H1 (cell line): ENCODE measurements around the gene ASTN1. TPM values are rescaled to one million over a fixed set of nuclear protein-coding genes. Genes with fewer than 3 reads are reported as not detected.

Source experiments
- CTCF ChIA-PET: fragments of 300-600 bp; sonication (Branson Sonifier 250); formaldehyde crosslinking; loops from one replicate; lab custom pipeline; 2021; ENCODE audit not compliant: partially characterized antibody; lab: Charles Lee
- POLR2A ChIA-PET: fragments of 300-600 bp; sonication (Branson Sonifier 250); formaldehyde crosslinking; loops from one replicate; lab custom pipeline; 2021; ENCODE audit warnings: inconsistent platforms; ENCODE audit not compliant: partially characterized antibody; lab: Charles Lee
- DNase-seq, 2 experiments: peaks; one replicate each; pipeline versions ENCODE4 v3.0.0 to v3.0.0-alpha.2; 2010 to 2022; ENCODE audit warnings: low spot score in 2 of 2, low read depth in 1 of 2, mixed read lengths in 1 of 2
- FAIRE-seq: peaks from 2 replicates; lab custom pipeline; 2011; peaks lifted over from hg19 to GRCh38; lab: Jason Lieb, UNC
- H2AFZ ChIP-seq: 2 replicates; pipeline ENCODE4 v1.8.1; 2012; ENCODE audit warnings: low read length, inconsistent platforms
- H2AK5ac ChIP-seq: 2 replicates; pipeline ENCODE4 v1.6.1; 2013; ENCODE audit warnings: low read depth, low read length
- H2BK120ac ChIP-seq: replicated peaks from 2 replicates; pipeline ENCODE3; 2013; ENCODE audit warnings: low read depth, low read length, inconsistent platforms
- H2BK12ac ChIP-seq: 2 replicates; pipeline ENCODE4 v1.6.1; 2013; ENCODE audit warnings: low read depth, low read length
- H2BK15ac ChIP-seq: 2 replicates; pipeline ENCODE4 v1.6.1; 2013; ENCODE audit warnings: low read length
- H2BK20ac ChIP-seq: 2 replicates; pipeline ENCODE4 v1.6.1; 2013; ENCODE audit warnings: low read length
- H2BK5ac ChIP-seq: 2 replicates; pipeline ENCODE4 v1.6.1; 2013; ENCODE audit warnings: low read depth, low read length
- H3K14ac ChIP-seq: 2 replicates; pipeline ENCODE4 v1.6.1; 2013; ENCODE audit warnings: inconsistent platforms; ENCODE audit not compliant: insufficient read length
- H3K18ac ChIP-seq: 2 replicates; pipeline ENCODE4 v1.6.1; 2013; ENCODE audit warnings: low read length; ENCODE audit errors: extremely low read depth
- H3K23ac ChIP-seq: 2 replicates; pipeline ENCODE4 v1.6.1; 2013; ENCODE audit warnings: inconsistent platforms; ENCODE audit not compliant: insufficient read length
- H3K23me2 ChIP-seq: 2 replicates; pipeline ENCODE4 v1.6.1; 2013; ENCODE audit warnings: low read depth, low read length
- H3K27ac ChIP-seq: 2 replicates; pipeline ENCODE4 v1.6.1; 2011; ENCODE audit warnings: low read depth, low read length, inconsistent platforms
- H3K27me3 ChIP-seq, 4 experiments: replicated peaks in 1 of 4; 1 replicate in 1 of 4; 2 replicates in 3 of 4; pipeline versions ENCODE4 v1.6.1 to v1.8.1; 2011 to 2013; ENCODE audit warnings: low read length in 3 of 4, mild to moderate bottlenecking in 3 of 4, inconsistent platforms in 2 of 4, mixed read lengths in 2 of 4, moderate library complexity in 1 of 4; ENCODE audit not compliant: control insufficient read depth in 3 of 4, insufficient read depth in 3 of 4; ENCODE audit errors: extremely low read depth in 1 of 4
- H3K36me3 ChIP-seq, 4 experiments: 2 replicates each; pipeline versions ENCODE4 v1.6.1 to v1.8.1; 2011 to 2013; ENCODE audit warnings: mild to moderate bottlenecking in 4 of 4, low read length in 3 of 4, moderate library complexity in 2 of 4, control low read depth in 1 of 4, inconsistent platforms in 1 of 4; ENCODE audit not compliant: insufficient read depth in 4 of 4, control insufficient read depth in 2 of 4
- H3K4ac ChIP-seq: replicated peaks from 2 replicates; pipeline ENCODE3; 2013; ENCODE audit warnings: low read length, low read depth, mixed read lengths, inconsistent platforms; ENCODE audit not compliant: insufficient read length
- H3K4me1 ChIP-seq, 4 experiments: replicated peaks in 1 of 4; 1 replicate in 1 of 4; 2 replicates in 3 of 4; pipeline versions ENCODE4 v1.6.1 to v1.8.1; 2011 to 2013; ENCODE audit warnings: low read length in 3 of 4, inconsistent platforms in 2 of 4, mixed read lengths in 1 of 4; ENCODE audit not compliant: insufficient read depth in 4 of 4, control insufficient read depth in 3 of 4
- H3K4me2 ChIP-seq, 2 experiments: 2 replicates each; pipeline versions ENCODE4 v1.6.1 to v1.8.1; 2011 to 2013; ENCODE audit warnings: low read depth in 2 of 2, low read length in 2 of 2, control low read depth in 1 of 2, inconsistent platforms in 1 of 2, mild to moderate bottlenecking in 1 of 2; ENCODE audit not compliant: insufficient read depth in 1 of 2
- H3K4me3 ChIP-seq, 4 experiments: fragments of 200-600, 300-600 bp in 1 of 4; sonication (generic), shearing (Covaris generic), sonication (Bioruptor Twin) in 1 of 4; 2 replicates each; pipeline versions ENCODE4 v1.5.1 to v1.8.1; 2011 to 2016; ENCODE audit warnings: low read length in 4 of 4, low read depth in 3 of 4, control low read depth in 2 of 4, inconsistent platforms in 2 of 4, mild to moderate bottlenecking in 2 of 4, mixed read lengths in 1 of 4, moderate library complexity in 1 of 4; ENCODE audit not compliant: insufficient read depth in 2 of 4; ENCODE audit errors: extremely low read depth in 1 of 4
- H3K56ac ChIP-seq: replicated peaks from 2 replicates; pipeline ENCODE3; 2013; ENCODE audit warnings: low read depth, mild to moderate bottlenecking, mixed read lengths, low read length, inconsistent platforms; ENCODE audit not compliant: insufficient read length
- H3K79me1 ChIP-seq: 2 replicates; pipeline ENCODE4 v1.6.1; 2013; ENCODE audit warnings: low read depth, low read length, control low read depth
- H3K79me2 ChIP-seq, 2 experiments: 2 replicates each; pipeline versions ENCODE4 v1.6.1 to v1.8.1; 2012 to 2013; ENCODE audit warnings: low read length in 2 of 2, mild to moderate bottlenecking in 2 of 2, inconsistent platforms in 1 of 2; ENCODE audit not compliant: insufficient read depth in 2 of 2, control insufficient read depth in 1 of 2
- H3K9ac ChIP-seq, 4 experiments: replicated peaks in 1 of 4; 1 replicate in 1 of 4; 2 replicates in 3 of 4; pipeline versions ENCODE4 v1.6.1 to v1.8.1; 2011 to 2013; ENCODE audit warnings: low read depth in 3 of 4, low read length in 3 of 4, control low read depth in 2 of 4, mild to moderate bottlenecking in 2 of 4, moderate library complexity in 2 of 4, inconsistent platforms in 1 of 4; ENCODE audit errors: extremely low read depth in 1 of 4
- H3K9me3 ChIP-seq, 2 experiments: 2 replicates each; pipeline versions ENCODE4 v1.6.1 to v1.8.1; 2012 to 2013; ENCODE audit warnings: mild to moderate bottlenecking in 2 of 2, moderate library complexity in 2 of 2, control low read depth in 1 of 2, inconsistent platforms in 1 of 2, low read depth in 1 of 2, low read length in 1 of 2, mixed read lengths in 1 of 2; ENCODE audit not compliant: insufficient read depth in 2 of 2
- H4K20me1 ChIP-seq, 2 experiments: replicated peaks in 1 of 2; 2 replicates each; pipeline versions ENCODE3 to v1.8.1; 2011 to 2013; ENCODE audit warnings: inconsistent platforms in 2 of 2, low read length in 2 of 2, mild to moderate bottlenecking in 1 of 2; ENCODE audit not compliant: insufficient read depth in 2 of 2, control insufficient read depth in 1 of 2
- H4K5ac ChIP-seq: 2 replicates; pipeline ENCODE4 v1.6.1; 2013; ENCODE audit warnings: low read length, low read depth, mixed read lengths, inconsistent platforms; ENCODE audit not compliant: insufficient read length
- H4K8ac ChIP-seq: 2 replicates; pipeline ENCODE4 v1.8.0; 2013; ENCODE audit warnings: mild to moderate bottlenecking, moderate library complexity, low read length, inconsistent platforms; ENCODE audit not compliant: insufficient read depth; ENCODE audit errors: extremely low read depth
- H4K91ac ChIP-seq: replicated peaks from 2 replicates; pipeline ENCODE3; 2013; ENCODE audit warnings: low read length, mixed read lengths, inconsistent platforms; ENCODE audit not compliant: insufficient read length
- E2F6 ChIP-seq: IDR thresholded peaks from 2 replicates; pipeline ENCODE4 v1.6.1; 2012; ENCODE audit warnings: inconsistent platforms
- MAFK ChIP-seq: IDR thresholded peaks from 2 replicates; pipeline ENCODE4 v1.6.1; 2012; ENCODE audit warnings: low read depth, mild to moderate bottlenecking, improper control_type of control experiment, low read length
- PHF8 ChIP-seq: fragments of 200-600 bp; sonication (generic); conservative IDR thresholded peaks from 2 replicates; pipeline ENCODE4 v1.7.1; 2012; ENCODE audit warnings: low read depth, mild to moderate bottlenecking, inconsistent platforms, low read length, moderate library complexity
- RBBP5 ChIP-seq: IDR thresholded peaks from 2 replicates; pipeline ENCODE4 v1.7.1; 2012; ENCODE audit warnings: low read depth, mild to moderate bottlenecking, inconsistent platforms, low read length, moderate library complexity, borderline replicate concordance
- TBP ChIP-seq: IDR thresholded peaks from 2 replicates; pipeline ENCODE4 v1.6.1; 2011; ENCODE audit warnings: low read depth, low read length, improper control_type of control experiment
- WGBS, 2 experiments: shearing (Covaris generic) in 1 of 2; methylation state at CpG; one replicate each; pipeline versions ENCODE4 v1.1.6 to v1.1.7; 2013 to 2015; ENCODE audit warnings: low lambda C conversion rate in 2 of 2, mixed read lengths in 2 of 2, inconsistent platforms in 1 of 2, low coverage in 1 of 2, missing lambda C conversion rate in 1 of 2; ENCODE audit not compliant: insufficient replicate concordance in 2 of 2, insufficient coverage in 1 of 2, insufficient read length in 1 of 2; ENCODE audit errors: extremely low coverage in 1 of 2, missing lambda C conversion rate in 1 of 2; 5-methylcytosine and 5-hydroxymethylcytosine counted together
- polyA plus RNA-seq, 7 experiments: library from polyadenylated mRNA; depleted of rRNA in 3 of 7; stranded (reverse) in 5 of 7; unstranded in 2 of 7; fragments of >200 nt in 5 of 7; fragments of 200-250 nt in 2 of 7; gene quantifications; 1 replicate in 5 of 7; 2 replicates in 1 of 7; 4 replicates in 1 of 7; pipeline versions ENCODE4 v1.2.1 to v1.2.3, GENCODE V29; 2011 to 2013; ENCODE audit warnings: missing spikeins in 2 of 7, mixed read lengths in 2 of 7
- total RNA-seq: library from RNA; stranded (reverse); fragmentation: NEBNext Ultra II Directional; extraction: Animal tissue kit (Norgen Biotek cat#: 25700); gene quantifications from 2 replicates; pipeline ENCODE4 v1.2.1, GENCODE V29; 2021

Gene ASTN1
- total and polyA plus RNA-seq, 2 of the 8 experiments (the other 6 are each of a cell fraction or from before 2014, with no cell fraction given), result 2.9 to 4.1 TPM

GRCh38 chr1:176942346-176942745 lies 222.2 kb downstream of the ASTN1 start:
- H4K20me1 ChIP-seq, result no peaks in the 10 kb centered on the region
- no peak overlapping the region for H2BK12ac ChIP-seq
- no peak overlapping the region for H2AFZ ChIP-seq
- no peak overlapping the region for H4K91ac ChIP-seq
- H3K4ac ChIP-seq, result no peak overlapping the region
- H3K79me2 ChIP-seq, result no peaks in the 10 kb centered on the region
- H3K18ac ChIP-seq, result no peak overlapping the region
- no peak overlapping the region for H3K14ac ChIP-seq
- DNase-seq, result no peak
- WGBS, 2 experiments, result 73% methylated on average over 1 of the region's 1 CpG; no CpG with 5 or more reads in 1 of the 2 experiments
- H4K8ac ChIP-seq, result no peak overlapping the region
- 0 out of 4 replicates have a peak, but pooled peaks cover 0 to 2% of the 10 kb centered on the region in 2 experiments for H3K9me3 ChIP-seq
- CTCF ChIA-PET, result interaction anchor here (0.8 to 23.5 kb wide), 5 partner anchors 10 to 455 kb away, joined by 3 to 279 read pairs (median 4); no protein-coding TSS in a partner anchor
- H3K23me2 ChIP-seq, result no peaks in the 10 kb centered on the region
- no peak overlapping the region for H2BK15ac ChIP-seq
- no peak overlapping the region for H2BK20ac ChIP-seq
- H3K27ac ChIP-seq, result no peak overlapping the region
- H3K4me1 ChIP-seq, result peaks cover 0 to 4% (median 1%) of the 10 kb centered on the region in 4 experiments; a peak in 1 of 7 replicates
- TF ChIP-seq RBBP5 (no peak), E2F6 (peak; percentile 70; the same call in 1 of the 2 replicates), TBP (no peak), MAFK (no peak), PHF8 (no peak)
- no peaks in the 10 kb centered on the region for H3K27me3 ChIP-seq
- POLR2A ChIA-PET, result no interaction called here
- H3K36me3 ChIP-seq, result peaks cover 0 to 3% (median 0%) of the 10 kb centered on the region in 4 experiments; a peak in 1 of 8 replicates
- H3K9ac ChIP-seq, result no peak overlapping the region
- H3K56ac ChIP-seq, result no peak overlapping the region
- no peak overlapping the region for H2BK5ac ChIP-seq
- H2AK5ac ChIP-seq, result no peak overlapping the region
- H3K23ac ChIP-seq, result no peak overlapping the region
- no peaks in the 10 kb centered on the region for H3K79me1 ChIP-seq
- no peak for FAIRE-seq
- H3K4me3 ChIP-seq, result no peak overlapping the region
- no peak overlapping the region for H3K4me2 ChIP-seq
- no peak overlapping the region for H2BK120ac ChIP-seq
- no peak overlapping the region for H4K5ac ChIP-seq
